Measurements from ENCODE around the gene GDPD5.

GRCh38 chr11:75449271-75449670 is 76.5 kb downstream of the GDPD5 start:
- TF ChIP-seq CTCF (IDR thresholded peaks at IDR 0.05), result no peak
- TF ChIP-seq POLR2A (IDR thresholded peaks at IDR 0.05; ENCODE audit: low read depth), result no peak
